Neural cell (in vitro differentiated cells): ENCODE measurements around the gene TGFBRAP1.

Experiments used
- CTCF ChIP-seq: fragments of 450-650 bp; IDR thresholded peaks from 2 replicates; pipeline ENCODE4 v1.5.1; 2014; ENCODE audit warnings: antibody characterized with exemption, mild to moderate bottlenecking, moderate library complexity; ENCODE audit not compliant: poor library complexity, severe bottlenecking
- EZH2 ChIP-seq: fragments of 200-600, 300-800 bp; shearing (Covaris generic), sonication (generic); IDR thresholded peaks from 2 replicates; pipeline ENCODE4 v1.6.1; 2014; ENCODE audit warnings: antibody characterized with exemption, low read length, borderline replicate concordance, mild to moderate bottlenecking; ENCODE audit not compliant: insufficient read depth, poor library complexity, severe bottlenecking
- POLR2AphosphoS5 ChIP-seq: IDR thresholded peaks from 2 replicates; pipeline ENCODE4 v1.6.1; 2012
- RAD21 ChIP-seq: fragments of 450-650 bp; conservative IDR thresholded peaks from 2 replicates; pipeline ENCODE4 v1.6.1; 2014; ENCODE audit warnings: antibody characterized with exemption, mild to moderate bottlenecking, moderate library complexity
- SMC3 ChIP-seq: fragments of 450-650 bp; conservative IDR thresholded peaks from 2 replicates; pipeline ENCODE4 v1.6.1; 2014; ENCODE audit warnings: antibody characterized with exemption, mild to moderate bottlenecking, moderate library complexity; ENCODE audit not compliant: poor library complexity

GRCh38 chr2:105376789-105377240 is 47.3 kb upstream of the TGFBRAP1 start:
- TF ChIP-seq POLR2AphosphoS5 (no peak), RAD21 (no peak), CTCF (no peak), SMC3 (no peak), EZH2 (no peak)
